ENCODE results near the gene MTCH2. TPM values are rescaled to one million over a fixed set of nuclear protein-coding genes. Genes with fewer than 3 reads are reported as not detected.
A peak's percentile ranks its signal among the peaks of the same experiment; 100 is the strongest.

Gene MTCH2
- total RNA-seq, 8 experiments from 2014 or later = 55.8 to 97.7 (median 82.2) TPM

GRCh38 chr11:47586098-47586855 lies 56.1 kb downstream of the MTCH2 start, which contains the start of gene FAM180B:
FAM180B (plus strand) TSS chr11:47586678; CDS start chr11:47586769, 91 bp downstream.
- WGBS, 10 experiments = 17 to 100% (median 61%) methylated on average over 1 to 7 of the region's 12 CpGs; no CpG with 5 or more reads in 2 of the 10 experiments
- peak; percentile 12 to 61 (median 30) for ATAC-seq (replicated peaks in 6 of 8)
- no peak within 1 kb of the TSS for H3K27ac ChIP-seq
- H3K4me3 ChIP-seq = no peak within 1 kb of the TSS
- H3K4me1 ChIP-seq (replicated peaks in 1 of 2) = no peaks in the 10 kb centered on the region
- in situ Hi-C loops (cut with MboI; ENCODE audit: low pct_unique_long_range_greater_than_20kb in 2 of 9, low sequenced_read_pairs in 9 of 9, unreplicated experiment in 9 of 9) = no loop called here

- peaks cover 2 to 6% of the 10 kb centered on the region in 2 donors for H3K4me1 ChIP-seq (replicated peaks in 1 of 2)
- no peak overlapping the region for H3K4me3 ChIP-seq
- no peak overlapping the region for H3K27ac ChIP-seq
- WGBS, 10 experiments = 90 to 100% (median 98%) methylated on average over 1 to 4 of the region's 5 CpGs; no CpG with 5 or more reads in 2 of the 10 experiments
- in situ Hi-C loops (cut with MboI; ENCODE audit: low pct_unique_long_range_greater_than_20kb in 2 of 9, low sequenced_read_pairs in 9 of 9, unreplicated experiment in 9 of 9) = no loop called here
- ATAC-seq (replicated peaks in 6 of 8) = no peak
Measured at GRCh38 chr11:47583844-47584243, 58.5 kb downstream of the MTCH2 start.

GRCh38 chr11:47578524-47579494 lies 63.5 kb downstream of the MTCH2 start, which contains the start of the genes KBTBD4 and NDUFS3:
KBTBD4 (minus strand) TSS chr11:47578970; CDS start chr11:47578951, 19 bp downstream.
NDUFS3 (plus strand) TSS chr11:47579074; CDS start chr11:47579092, 18 bp downstream.
- 0 to 5% (median 3%) methylated on average over 1 to 12 of the region's 72 CpGs; no CpG with 5 or more reads in 5 of the 10 experiments for WGBS, 10 experiments
- ATAC-seq (replicated peaks in 6 of 8) = peak; percentile 91 to 97 (median 94)
- Histone ChIP-seq H3K4me3 (peak within 1 kb of the TSS; percentile 71 to 94 (median 89)), H3K4me1 (replicated peaks in 1 of 2) (peaks cover 15 to 21% of the 10 kb centered on the region in 2 donors), H3K27ac (peak within 1 kb of the TSS; percentile 97 to 98)
- in situ Hi-C loops (cut with MboI; ENCODE audit: low pct_unique_long_range_greater_than_20kb in 2 of 9, low sequenced_read_pairs in 9 of 9, unreplicated experiment in 9 of 9) = no loop called here

GRCh38 chr11:47577460-47578041 lies 64.8 kb downstream of the MTCH2 start:
- ATAC-seq (replicated peaks in 6 of 8) = no peak
- 25 to 86% (median 70%) methylated on average over 2 to 10 of the region's 13 CpGs; no CpG with 5 or more reads in 3 of the 10 experiments for WGBS, 10 experiments
- in situ Hi-C loops (cut with MboI; ENCODE audit: low pct_unique_long_range_greater_than_20kb in 2 of 9, low sequenced_read_pairs in 9 of 9, unreplicated experiment in 9 of 9) = no loop called here
- peak overlapping the region; percentile 97 to 98 for H3K27ac ChIP-seq
- H3K4me3 ChIP-seq = peak overlapping the region; percentile 71 to 94 (median 89)
- peaks cover 15 to 21% of the 10 kb centered on the region in 2 donors for H3K4me1 ChIP-seq (replicated peaks in 1 of 2)

GRCh38 chr11:47573321-47573720 lies 69.0 kb downstream of the MTCH2 start:
- 80 to 100% (median 90%) methylated on average over 2 to 9 of the region's 11 CpGs; no CpG with 5 or more reads in 4 of the 10 experiments for WGBS, 10 experiments
- Histone ChIP-seq H3K4me3 (no peak overlapping the region), H3K27ac (no peak overlapping the region), H3K4me1 (replicated peaks in 1 of 2) (peaks cover 12 to 15% of the 10 kb centered on the region in 2 donors)
- no peak for ATAC-seq (replicated peaks in 6 of 8)
- in situ Hi-C loops (cut with MboI; ENCODE audit: low pct_unique_long_range_greater_than_20kb in 2 of 9, low sequenced_read_pairs in 9 of 9, unreplicated experiment in 9 of 9) = loop anchor here in 1 of 9 experiments (25.0 kb wide), 1 partner anchor 161 kb away; the partner anchor contains the start of gene SLC39A13

GRCh38 chr11:47572715-47573255 lies 69.6 kb downstream of the MTCH2 start:
- peak in 1 of 8 experiments; percentile 20 for ATAC-seq (replicated peaks in 6 of 8)
- peaks cover 9 to 10% of the 10 kb centered on the region in 2 donors for H3K4me1 ChIP-seq (replicated peaks in 1 of 2)
- WGBS, 10 experiments = 40 to 100% (median 90%) methylated on average over 1 to 7 of the region's 8 CpGs; no CpG with 5 or more reads in 3 of the 10 experiments
- no peak overlapping the region for H3K4me3 ChIP-seq
- H3K27ac ChIP-seq = no peak overlapping the region
- in situ Hi-C loops (cut with MboI; ENCODE audit: low pct_unique_long_range_greater_than_20kb in 2 of 9, low sequenced_read_pairs in 9 of 9, unreplicated experiment in 9 of 9) = loop anchor here in 1 of 9 experiments (25.0 kb wide), 1 partner anchor 160 kb away; the partner anchor contains the start of gene SLC39A13

- no peak for ATAC-seq (replicated peaks in 6 of 8)
- no peak overlapping the region for H3K27ac ChIP-seq
Measured at GRCh38 chr11:47571895-47572294, 70.5 kb downstream of the MTCH2 start.

GRCh38 chr11:47571357-47571729 lies 71.0 kb downstream of the MTCH2 start:
- Histone ChIP-seq H3K4me3 (no peak overlapping the region), H3K27ac (no peak overlapping the region), H3K4me1 (replicated peaks in 1 of 2) (peaks cover 0 to 3% of the 10 kb centered on the region in 2 donors)
- in situ Hi-C loops (cut with MboI; ENCODE audit: low pct_unique_long_range_greater_than_20kb in 2 of 9, low sequenced_read_pairs in 9 of 9, unreplicated experiment in 9 of 9) = loop anchor here in 1 of 9 experiments (25.0 kb wide), 1 partner anchor 159 kb away; the partner anchor contains the start of gene SLC39A13
- WGBS, 10 experiments = 60 to 100% (median 87%) methylated on average over 1 to 4 of the region's 4 CpGs; no CpG with 5 or more reads in 2 of the 10 experiments
- no peak for ATAC-seq (replicated peaks in 6 of 8)

More at GRCh38 chr11:47571895-47572294, 70.5 kb downstream of the MTCH2 start:
- in situ Hi-C loops (cut with MboI; ENCODE audit: low pct_unique_long_range_greater_than_20kb in 2 of 9, low sequenced_read_pairs in 9 of 9, unreplicated experiment in 9 of 9) = loop anchor here in 1 of 9 experiments (25.0 kb wide), 1 partner anchor 160 kb away; the partner anchor contains the start of gene SLC39A13
- 17 to 100% (median 40%) methylated on average over 1 of the region's 1 CpG; no CpG with 5 or more reads in 7 of the 10 experiments for whole genome bisulfite sequencing, 10 experiments
- no peak overlapping the region for H3K4me3 ChIP-seq
- peaks cover 0 to 2% of the 10 kb centered on the region in 2 donors for H3K4me1 ChIP-seq (replicated peaks in 1 of 2)

GRCh38 chr11:47570651-47571356 lies 71.6 kb downstream of the MTCH2 start:
- WGBS, 10 experiments = 57 to 100% (median 82%) methylated on average over 1 to 3 of the region's 3 CpGs; no CpG with 5 or more reads in 3 of the 10 experiments
- peaks cover 0 to 8% of the 10 kb centered on the region in 2 donors for H3K4me1 ChIP-seq (replicated peaks in 1 of 2)
- no peak for ATAC-seq (replicated peaks in 6 of 8)
- no peak overlapping the region for H3K4me3 ChIP-seq
- H3K27ac ChIP-seq = no peak overlapping the region
- in situ Hi-C loops (cut with MboI; ENCODE audit: low pct_unique_long_range_greater_than_20kb in 2 of 9, low sequenced_read_pairs in 9 of 9, unreplicated experiment in 9 of 9) = loop anchor here in 1 of 9 experiments (25.0 kb wide), 1 partner anchor 159 kb away; the partner anchor contains the start of gene SLC39A13

- ATAC-seq (replicated peaks in 6 of 8) = no peak
- Histone ChIP-seq H3K4me1 (replicated peaks in 1 of 2) (peaks cover 5 to 14% of the 10 kb centered on the region in 2 donors), H3K27ac (no peak overlapping the region), H3K4me3 (no peak overlapping the region)
- in situ Hi-C loops (cut with MboI; ENCODE audit: low pct_unique_long_range_greater_than_20kb in 2 of 9, low sequenced_read_pairs in 9 of 9, unreplicated experiment in 9 of 9) = loop anchor here in 1 of 9 experiments (25.0 kb wide), 1 partner anchor 157 kb away; the partner anchor contains the start of gene SLC39A13
- 96 to 100% (median 100%) methylated on average over 2 to 5 of the region's 7 CpGs; no CpG with 5 or more reads in 5 of the 10 experiments for WGBS, 10 experiments
Measured at GRCh38 chr11:47569646-47570045, 72.7 kb downstream of the MTCH2 start.

Data from motor neuron (in vitro differentiated cells).